SK-N-SH treated with all-trans-retinoic acid at 6 μM for 48 hours (cell line): ENCODE measurements around the gene TPRG1L.

Source experiments
- ATAC-seq: fragments of 200-7000 bp; cut with Tn5 transposase; 3 replicates; pipeline ENCODE4 v1.9.1; 2020; ENCODE audit warnings: mild to moderate bottlenecking, moderate library complexity
- ARNTL ChIP-seq: fragments of 450-650 bp; formaldehyde crosslinking; IDR thresholded peaks from 2 replicates; pipeline ENCODE4 v1.5.0; 2020; ENCODE audit warnings: low read depth, mild to moderate bottlenecking, moderate library complexity, borderline replicate concordance
- BACH2 ChIP-seq: fragments of 250-450 bp; sonication (Bioruptor Pico); IDR thresholded peaks from 2 replicates; pipeline ENCODE4 v1.9.0; 2021; ENCODE audit warnings: mild to moderate bottlenecking, borderline replicate concordance
- CSDC2 ChIP-seq: fragments of 250-450 bp; sonication (Bioruptor Pico); IDR thresholded peaks from 2 replicates; pipeline ENCODE4 v1.5.0; 2020; ENCODE audit warnings: mild to moderate bottlenecking, moderate library complexity
- ESRRG ChIP-seq: fragments of 250-450 bp; sonication (Bioruptor Pico); IDR thresholded peaks from 2 replicates; pipeline ENCODE4 v1.6.1; 2021; ENCODE audit warnings: mild to moderate bottlenecking
- GLIS3 ChIP-seq: fragments of 250-450 bp; sonication (Bioruptor Pico); IDR thresholded peaks from 2 replicates; pipeline ENCODE4 v1.5.0; 2020; ENCODE audit warnings: mild to moderate bottlenecking, moderate library complexity
- ISL1 ChIP-seq: fragments of 250-450 bp; sonication (Bioruptor Pico); IDR thresholded peaks from 2 replicates; pipeline ENCODE4 v2.1.2; 2022; ENCODE audit warnings: mild to moderate bottlenecking, moderate library complexity
- OSR1 ChIP-seq: fragments of 250-450 bp; sonication (Bioruptor Pico); IDR thresholded peaks from 2 replicates; pipeline ENCODE4 v1.8.0; 2022; ENCODE audit warnings: moderate library complexity, mild to moderate bottlenecking, inconsistent platforms
- PATZ1 ChIP-seq: fragments of 250-450 bp; sonication (Bioruptor Pico); IDR thresholded peaks from 2 replicates; pipeline ENCODE4 v1.8.0; 2020; ENCODE audit warnings: mild to moderate bottlenecking, moderate library complexity, borderline replicate concordance
- PPARA ChIP-seq: fragments of 250-450 bp; sonication (Bioruptor Pico); IDR thresholded peaks from 2 replicates; pipeline ENCODE4 v1.5.0; 2020; ENCODE audit warnings: mild to moderate bottlenecking, borderline replicate concordance
- RARB ChIP-seq: fragments of 250-450 bp; sonication (Bioruptor Pico); IDR thresholded peaks from 2 replicates; pipeline ENCODE4 v1.8.0; 2021; ENCODE audit warnings: mild to moderate bottlenecking, moderate library complexity
- TCF4 ChIP-seq: fragments of 250-450 bp; sonication (Bioruptor Pico); IDR thresholded peaks from 2 replicates; pipeline ENCODE4 v1.8.0; 2021; ENCODE audit warnings: mild to moderate bottlenecking, moderate library complexity, borderline replicate concordance
- TOX ChIP-seq: fragments of 250-450 bp; sonication (Bioruptor Pico); IDR thresholded peaks from 2 replicates; pipeline ENCODE4 v1.8.0; 2021; ENCODE audit warnings: mild to moderate bottlenecking, moderate library complexity, borderline replicate concordance
- ZFP3 ChIP-seq: fragments of 250-450 bp; sonication (Bioruptor Pico); IDR thresholded peaks from 2 replicates; pipeline ENCODE4 v1.5.0; 2020; ENCODE audit warnings: mild to moderate bottlenecking, moderate library complexity
- ZNF565 ChIP-seq: fragments of 450-650 bp; formaldehyde crosslinking; conservative IDR thresholded peaks from 2 replicates; pipeline ENCODE4 v1.5.0; 2020; ENCODE audit warnings: low read depth, mild to moderate bottlenecking, moderate library complexity
- ZNF70 ChIP-seq: fragments of 450-650 bp; formaldehyde crosslinking; IDR thresholded peaks from 2 replicates; pipeline ENCODE4 v1.5.0; 2020; ENCODE audit warnings: mild to moderate bottlenecking, moderate library complexity
- ZNF8 ChIP-seq: fragments of 450-650 bp; formaldehyde crosslinking; IDR thresholded peaks from 2 replicates; pipeline ENCODE4 v1.5.0; 2020; ENCODE audit warnings: mild to moderate bottlenecking, moderate library complexity
- TF ChIP-seq, protein P1 (sequence below): fragments of 250-450 bp; sonication (Bioruptor Pico); IDR thresholded peaks from 2 replicates; pipeline ENCODE4 v1.5.1; 2020; ENCODE audit warnings: low read depth, mild to moderate bottlenecking, moderate library complexity
- TF ChIP-seq, protein P2 (sequence below): fragments of 250-450 bp; sonication (Bioruptor Pico); IDR thresholded peaks from 2 replicates; pipeline ENCODE4 v1.8.0; 2021; ENCODE audit warnings: low read depth, mild to moderate bottlenecking, moderate library complexity, borderline replicate concordance
- TF ChIP-seq, protein P3 (sequence below): fragments of 250-450 bp; sonication (Bioruptor Pico); IDR thresholded peaks from 2 replicates; pipeline ENCODE4 v1.5.1; 2021; ENCODE audit warnings: mild to moderate bottlenecking, moderate library complexity

TPRG1L gene

DNA sequence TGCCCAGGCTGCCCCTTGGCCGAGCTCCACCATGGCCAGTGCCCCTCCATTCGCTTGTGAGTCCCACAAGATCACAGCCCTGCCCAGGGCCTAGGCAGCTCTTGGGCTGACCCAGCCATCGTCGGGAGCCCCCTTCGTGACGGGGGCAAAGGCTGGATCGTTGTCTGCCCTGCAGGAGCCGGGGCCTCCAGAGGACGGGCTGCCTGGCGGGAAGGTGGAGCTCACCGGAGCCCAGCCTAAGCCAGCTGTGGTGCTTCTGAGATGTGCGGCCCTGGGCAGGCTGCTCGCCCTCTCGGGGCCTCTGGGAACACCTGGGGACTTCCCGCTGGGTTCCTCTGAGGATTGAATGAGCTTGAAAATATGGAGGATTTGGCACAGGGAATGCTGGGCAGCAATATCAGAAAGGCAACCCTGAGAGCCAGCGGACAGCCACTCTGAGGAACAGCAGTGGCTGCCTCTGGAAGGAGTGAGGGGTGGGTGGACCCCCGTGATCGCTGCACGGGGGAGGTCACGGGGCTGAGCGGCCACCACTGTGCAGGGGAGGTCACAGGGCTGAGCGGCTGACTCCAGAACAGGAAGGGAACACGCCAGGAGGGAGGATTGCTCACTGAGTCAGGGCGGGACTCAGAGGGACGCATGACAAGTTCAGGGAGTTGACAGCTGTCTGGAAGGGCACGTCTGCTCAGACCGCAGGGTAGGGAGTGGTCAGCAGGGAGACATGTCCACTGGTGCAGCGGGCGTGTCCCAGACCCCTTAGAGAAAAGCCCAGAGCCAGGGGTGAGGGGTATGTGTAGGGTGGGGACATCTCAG lies 46.8 kb downstream of the TPRG1L start (continued):
- TF ChIP-seq PATZ1 (CRISPR knock-in tag) = no peak
- no peak for TF ChIP-seq ARNTL
- TF ChIP-seq ESRRG (CRISPR knock-in tag) = no peak
- TF ChIP-seq TOX (CRISPR knock-in tag) = no peak
- no peak for TF ChIP-seq ISL1
- no peak for TF ChIP-seq ZNF565 (CRISPR knock-in tag)
- TF ChIP-seq, protein P1, sequence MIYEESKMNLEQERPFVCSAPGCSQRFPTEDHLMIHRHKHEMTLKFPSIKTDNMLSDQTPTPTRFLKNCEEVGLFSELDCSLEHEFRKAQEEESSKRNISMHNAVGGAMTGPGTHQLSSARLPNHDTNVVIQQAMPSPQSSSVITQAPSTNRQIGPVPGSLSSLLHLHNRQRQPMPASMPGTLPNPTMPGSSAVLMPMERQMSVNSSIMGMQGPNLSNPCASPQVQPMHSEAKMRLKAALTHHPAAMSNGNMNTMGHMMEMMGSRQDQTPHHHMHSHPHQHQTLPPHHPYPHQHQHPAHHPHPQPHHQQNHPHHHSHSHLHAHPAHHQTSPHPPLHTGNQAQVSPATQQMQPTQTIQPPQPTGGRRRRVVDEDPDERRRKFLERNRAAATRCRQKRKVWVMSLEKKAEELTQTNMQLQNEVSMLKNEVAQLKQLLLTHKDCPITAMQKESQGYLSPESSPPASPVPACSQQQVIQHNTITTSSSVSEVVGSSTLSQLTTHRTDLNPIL (CRISPR knock-in tag) = no peak
- TF ChIP-seq TCF4 = no peak
- no peak for TF ChIP-seq OSR1

DNA sequence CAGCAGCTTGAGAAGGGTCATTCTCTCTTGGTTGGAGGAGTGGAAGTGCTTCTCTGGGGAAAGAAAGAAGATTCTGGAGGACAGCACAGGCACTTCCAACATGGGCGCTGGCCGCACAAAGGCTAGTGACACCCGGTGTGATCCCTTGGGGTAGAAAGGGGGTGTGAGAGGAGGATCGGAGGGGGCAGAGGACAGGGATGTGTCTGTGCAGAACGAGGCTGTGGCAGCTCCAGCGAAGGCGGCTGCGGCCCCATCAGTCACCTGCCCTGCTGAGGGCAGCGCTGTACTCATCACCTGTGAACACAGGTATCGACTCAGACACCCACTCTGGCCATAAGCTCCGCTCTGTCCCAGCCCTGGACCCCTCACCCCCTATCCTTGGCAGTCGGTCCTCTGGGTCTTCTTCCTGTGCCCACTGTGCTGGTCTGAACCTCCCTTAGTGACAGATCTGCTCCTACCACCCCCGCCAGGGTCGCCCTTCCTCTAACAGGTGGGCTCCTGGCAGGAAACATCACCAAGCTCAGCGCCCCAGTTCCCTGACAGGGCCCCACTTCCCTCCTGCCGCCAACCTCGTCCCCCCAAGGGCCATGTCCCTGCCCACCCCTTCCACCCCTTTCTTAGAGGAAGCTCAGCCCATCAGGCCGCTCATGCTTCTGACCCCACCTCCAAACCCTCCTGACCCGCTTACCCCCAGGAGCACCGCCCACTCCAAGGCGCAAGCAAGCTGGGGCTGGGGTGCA lies 47.6 kb downstream of the TPRG1L start:
- ATAC-seq = no peak
- TF ChIP-seq CSDC2 (CRISPR knock-in tag) (no peak), ZNF565 (CRISPR knock-in tag) (no peak), ZNF70 (CRISPR knock-in tag) (no peak), BACH2 (CRISPR knock-in tag) (no peak), PATZ1 (CRISPR knock-in tag) (no peak), ZNF8 (CRISPR knock-in tag) (no peak), RARB (CRISPR knock-in tag) (no peak), GLIS3 (CRISPR knock-in tag) (no peak), ESRRG (CRISPR knock-in tag) (no peak), PPARA (no peak), ZFP3 (CRISPR knock-in tag) (no peak)
- TF ChIP-seq, protein P2, sequence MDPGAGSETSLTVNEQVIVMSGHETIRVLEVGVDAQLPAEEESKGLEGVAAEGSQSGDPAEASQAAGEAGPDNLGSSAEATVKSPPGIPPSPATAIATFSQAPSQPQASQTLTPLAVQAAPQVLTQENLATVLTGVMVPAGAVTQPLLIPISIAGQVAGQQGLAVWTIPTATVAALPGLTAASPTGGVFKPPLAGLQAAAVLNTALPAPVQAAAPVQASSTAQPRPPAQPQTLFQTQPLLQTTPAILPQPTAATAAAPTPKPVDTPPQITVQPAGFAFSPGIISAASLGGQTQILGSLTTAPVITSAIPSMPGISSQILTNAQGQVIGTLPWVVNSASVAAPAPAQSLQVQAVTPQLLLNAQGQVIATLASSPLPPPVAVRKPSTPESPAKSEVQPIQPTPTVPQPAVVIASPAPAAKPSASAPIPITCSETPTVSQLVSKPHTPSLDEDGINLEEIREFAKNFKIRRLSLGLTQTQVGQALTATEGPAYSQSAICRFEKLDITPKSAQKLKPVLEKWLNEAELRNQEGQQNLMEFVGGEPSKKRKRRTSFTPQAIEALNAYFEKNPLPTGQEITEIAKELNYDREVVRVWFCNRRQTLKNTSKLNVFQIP = no peak
- TF ChIP-seq, protein P3, sequence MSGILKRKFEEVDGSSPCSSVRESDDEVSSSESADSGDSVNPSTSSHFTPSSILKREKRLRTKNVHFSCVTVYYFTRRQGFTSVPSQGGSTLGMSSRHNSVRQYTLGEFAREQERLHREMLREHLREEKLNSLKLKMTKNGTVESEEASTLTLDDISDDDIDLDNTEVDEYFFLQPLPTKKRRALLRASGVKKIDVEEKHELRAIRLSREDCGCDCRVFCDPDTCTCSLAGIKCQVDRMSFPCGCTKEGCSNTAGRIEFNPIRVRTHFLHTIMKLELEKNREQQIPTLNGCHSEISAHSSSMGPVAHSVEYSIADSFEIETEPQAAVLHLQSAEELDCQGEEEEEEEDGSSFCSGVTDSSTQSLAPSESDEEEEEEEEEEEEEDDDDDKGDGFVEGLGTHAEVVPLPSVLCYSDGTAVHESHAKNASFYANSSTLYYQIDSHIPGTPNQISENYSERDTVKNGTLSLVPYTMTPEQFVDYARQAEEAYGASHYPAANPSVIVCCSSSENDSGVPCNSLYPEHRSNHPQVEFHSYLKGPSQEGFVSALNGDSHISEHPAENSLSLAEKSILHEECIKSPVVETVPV (CRISPR knock-in tag) = no peak

- TF ChIP-seq ZNF565 (CRISPR knock-in tag) (no peak), BACH2 (CRISPR knock-in tag) (no peak), OSR1 (no peak), GLIS3 (CRISPR knock-in tag) (no peak), PATZ1 (CRISPR knock-in tag) (no peak)
- TF ChIP-seq, protein P3 (CRISPR knock-in tag) = no peak
- TF ChIP-seq, all 23 proteins: peak for 0
- ATAC-seq = no peak
These were observed 48.2 kb downstream of the TPRG1L start for GRCh38 chr1:3672971-3673361.
